Liver (tissue), 3 donors: Measurements from ENCODE around the gene PREB.

Source experiments
- CTCF ChIP-seq: fragments of 150-350 bp; IDR thresholded peaks from 2 replicates; pipeline ENCODE4 v1.5.1; 2017; ENCODE audit warnings: improper control_type of control experiment, low read depth, low read length; ENCODE audit not compliant: missing input control
- SP1 ChIP-seq: IDR thresholded peaks from 2 replicates; pipeline ENCODE4 v1.6.1; 2018; ENCODE audit warnings: antibody characterized with exemption, mild to moderate bottlenecking
- donor health status: healthy.
- donor health status: healthy.

DNA sequence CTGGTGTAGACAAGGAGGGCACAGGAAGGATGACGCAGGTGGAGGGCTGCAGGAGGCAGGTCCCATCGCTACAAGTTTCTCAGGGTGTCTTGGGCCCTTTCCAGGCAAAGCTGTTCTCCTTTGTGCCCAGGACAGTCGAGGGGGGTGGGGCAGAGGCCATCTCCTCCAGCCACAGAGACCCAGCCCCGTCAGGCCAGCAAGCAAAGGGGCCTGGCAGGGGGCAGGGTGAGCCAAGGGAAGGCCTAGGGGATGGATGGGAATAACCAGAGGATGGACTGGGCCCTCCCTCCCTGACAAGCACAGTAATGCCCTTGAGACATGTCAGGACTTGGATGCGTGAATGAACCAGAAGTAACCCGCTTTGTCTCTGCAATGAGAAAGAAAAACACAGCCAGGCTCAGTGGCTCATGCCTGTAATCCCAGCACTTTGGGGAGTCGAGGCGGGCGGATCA, 20.7 kb upstream of the PREB start:
- TF ChIP-seq CTCF (no peak), SP1 (no peak)
